HUES64 (cell line): ENCODE data around the gene EPHB2.

Experiments used
- H3K27ac ChIP-seq: 2 replicates; pipeline ENCODE4 v1.7.0; 2013; ENCODE audit warnings: low read depth, low read length, inconsistent platforms
- H3K27me3 ChIP-seq: 2 replicates; pipeline ENCODE4 v1.6.1; 2013; ENCODE audit warnings: mild to moderate bottlenecking, low read length; ENCODE audit not compliant: insufficient read depth
- H3K36me3 ChIP-seq: 2 replicates; pipeline ENCODE4 v1.6.1; 2013; ENCODE audit warnings: mild to moderate bottlenecking, low read length; ENCODE audit not compliant: insufficient read depth
- H3K4me1 ChIP-seq: 2 replicates; pipeline ENCODE4 v1.6.1; 2013; ENCODE audit warnings: mild to moderate bottlenecking, low read length, moderate library complexity; ENCODE audit not compliant: insufficient read depth
- H3K4me3 ChIP-seq: 2 replicates; pipeline ENCODE4 v1.5.1; 2013; ENCODE audit warnings: mild to moderate bottlenecking, low read length, moderate library complexity
- H3K9ac ChIP-seq: 2 replicates; pipeline ENCODE4 v1.6.1; 2013; ENCODE audit warnings: mild to moderate bottlenecking, low read depth, low read length
- H3K9me3 ChIP-seq: 2 replicates; pipeline ENCODE4 v1.6.1; 2013; ENCODE audit warnings: low read depth, low read length; ENCODE audit not compliant: insufficient read depth
- WGBS: fragments of 150-250, 120-280 bp; methylation state at CpG from one replicate; pipeline ENCODE4 v1.1.7; 2013; ENCODE audit warnings: missing lambda C conversion rate; 5-methylcytosine and 5-hydroxymethylcytosine counted together

Gene EPHB2

GRCh38 chr1:22786101-22786500, 75.5 kb downstream of the EPHB2 start:
- Histone ChIP-seq H3K4me3 (no peak overlapping the region), H3K36me3 (no peaks in the 10 kb centered on the region), H3K9me3 (no peaks in the 10 kb centered on the region), H3K27me3 (no peaks in the 10 kb centered on the region), H3K4me1 (peaks cover 15% of the 10 kb centered on the region; the same call in 1 of the 2 replicates), H3K9ac (no peak overlapping the region), H3K27ac (no peak overlapping the region)
- 83% methylated on average over 1 of the region's 1 CpG for WGBS

- Histone ChIP-seq H3K27ac (no peak overlapping the region), H3K4me1 (peaks cover 15% of the 10 kb centered on the region; the same call in 1 of the 2 replicates), H3K9me3 (no peaks in the 10 kb centered on the region), H3K36me3 (no peaks in the 10 kb centered on the region), H3K4me3 (no peak overlapping the region), H3K9ac (no peak overlapping the region), H3K27me3 (no peaks in the 10 kb centered on the region)
- 86% methylated on average over 3 of the region's 4 CpGs for WGBS
Observed at GRCh38 chr1:22786719-22787489, 76.3 kb downstream of the EPHB2 start.

- H3K27ac ChIP-seq = no peak overlapping the region
- no peak overlapping the region for H3K9ac ChIP-seq
- WGBS = 88% methylated on average over 2 of the region's 2 CpGs
- H3K9me3 ChIP-seq = no peaks in the 10 kb centered on the region
- no peak overlapping the region for H3K4me3 ChIP-seq
- H3K27me3 ChIP-seq = no peaks in the 10 kb centered on the region
- H3K36me3 ChIP-seq = no peaks in the 10 kb centered on the region
- H3K4me1 ChIP-seq = peaks cover 16% of the 10 kb centered on the region; the same call in 1 of the 2 replicates
Observed at GRCh38 chr1:22787636-22788035, 77.0 kb downstream of the EPHB2 start.

- 91% methylated on average over 2 of the region's 2 CpGs for WGBS
- H3K36me3 ChIP-seq = no peaks in the 10 kb centered on the region
- no peaks in the 10 kb centered on the region for H3K27me3 ChIP-seq
- H3K27ac ChIP-seq = no peak overlapping the region
- no peak overlapping the region for H3K9ac ChIP-seq
- H3K4me1 ChIP-seq = peaks cover 19% of the 10 kb centered on the region; the same call in 1 of the 2 replicates
- no peak overlapping the region for H3K4me3 ChIP-seq
- H3K9me3 ChIP-seq = no peaks in the 10 kb centered on the region
Observed at GRCh38 chr1:22788254-22788661, 77.6 kb downstream of the EPHB2 start.

DNA sequence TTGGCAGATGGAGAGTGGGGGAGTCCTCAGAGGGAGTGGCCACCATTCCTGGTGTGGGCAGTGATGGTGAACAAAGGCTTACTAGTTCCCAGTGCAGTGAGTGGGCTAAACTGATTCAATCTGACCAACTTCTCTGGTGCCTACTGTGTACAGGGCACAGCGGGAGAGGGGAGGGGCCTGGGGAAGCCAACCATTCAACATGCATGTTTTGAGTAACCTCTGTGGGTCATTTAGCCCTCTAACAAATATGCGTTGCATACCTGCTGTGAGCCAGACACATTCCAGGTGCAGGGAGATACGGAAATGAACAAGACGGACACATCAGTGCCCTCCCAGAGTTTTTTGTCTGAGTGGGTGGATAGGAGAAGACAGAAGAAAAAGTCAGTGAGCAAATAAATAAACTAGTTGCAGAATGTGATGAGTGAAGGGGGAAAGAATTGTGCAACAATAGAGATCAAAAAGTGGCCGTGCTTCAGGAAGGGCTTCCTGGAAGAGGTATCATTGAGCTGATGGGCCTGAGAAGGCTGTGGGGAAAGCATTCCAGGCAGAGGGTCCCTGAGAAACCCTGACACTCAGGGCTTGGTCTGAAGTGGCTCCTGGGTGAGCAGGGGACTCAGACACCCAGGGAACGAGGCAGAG, 78.8 kb downstream of the EPHB2 start:
- no peaks in the 10 kb centered on the region for H3K9me3 ChIP-seq
- no peak overlapping the region for H3K27ac ChIP-seq
- no peak overlapping the region for H3K4me3 ChIP-seq
- H3K36me3 ChIP-seq = no peaks in the 10 kb centered on the region
- 83% methylated on average over 6 of the region's 6 CpGs for WGBS
- no peaks in the 10 kb centered on the region for H3K27me3 ChIP-seq
- no peak overlapping the region for H3K9ac ChIP-seq
- H3K4me1 ChIP-seq = peaks cover 22% of the 10 kb centered on the region; the same call in 1 of the 2 replicates

- 83% methylated on average over 13 of the region's 13 CpGs for WGBS
- Histone ChIP-seq H3K4me3 (no peak overlapping the region), H3K9ac (no peak overlapping the region), H3K27ac (no peak overlapping the region), H3K4me1 (peaks cover 28% of the 10 kb centered on the region), H3K27me3 (no peaks in the 10 kb centered on the region), H3K9me3 (no peaks in the 10 kb centered on the region), H3K36me3 (no peaks in the 10 kb centered on the region)
Observed at GRCh38 chr1:22790232-22791008, 79.8 kb downstream of the EPHB2 start.

DNA sequence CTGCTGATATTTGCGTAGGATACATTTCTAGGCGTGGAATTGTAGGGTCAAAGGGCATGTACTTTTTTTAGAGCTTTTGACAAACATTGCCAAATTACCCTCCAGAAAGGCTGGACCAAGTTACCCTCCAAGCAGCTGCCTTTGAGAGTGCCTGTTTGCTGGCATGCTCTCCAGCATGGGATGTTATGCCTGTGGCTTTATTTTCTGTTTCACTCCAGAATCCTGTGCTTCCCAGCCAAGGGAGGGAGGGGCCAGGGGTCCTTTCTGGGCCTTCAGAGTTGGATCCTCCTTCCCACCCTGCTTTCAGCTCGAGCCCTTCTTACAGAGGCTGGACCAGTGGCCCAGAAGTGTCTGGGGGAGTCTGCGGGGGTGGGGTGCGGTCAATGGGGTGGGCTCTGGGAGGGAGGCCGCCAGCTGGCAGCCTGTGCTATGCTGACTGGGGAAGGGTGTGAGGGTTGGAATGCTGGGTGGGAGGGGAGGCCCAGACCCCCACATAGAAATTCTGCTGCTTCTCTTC, 81.2 kb downstream of the EPHB2 start:
- Histone ChIP-seq H3K4me1 (peaks cover 28% of the 10 kb centered on the region), H3K9me3 (no peaks in the 10 kb centered on the region), H3K36me3 (no peaks in the 10 kb centered on the region), H3K4me3 (no peak overlapping the region), H3K27ac (no peak overlapping the region), H3K27me3 (no peaks in the 10 kb centered on the region), H3K9ac (no peak overlapping the region)
- 95% methylated on average over 6 of the region's 6 CpGs for WGBS

DNA sequence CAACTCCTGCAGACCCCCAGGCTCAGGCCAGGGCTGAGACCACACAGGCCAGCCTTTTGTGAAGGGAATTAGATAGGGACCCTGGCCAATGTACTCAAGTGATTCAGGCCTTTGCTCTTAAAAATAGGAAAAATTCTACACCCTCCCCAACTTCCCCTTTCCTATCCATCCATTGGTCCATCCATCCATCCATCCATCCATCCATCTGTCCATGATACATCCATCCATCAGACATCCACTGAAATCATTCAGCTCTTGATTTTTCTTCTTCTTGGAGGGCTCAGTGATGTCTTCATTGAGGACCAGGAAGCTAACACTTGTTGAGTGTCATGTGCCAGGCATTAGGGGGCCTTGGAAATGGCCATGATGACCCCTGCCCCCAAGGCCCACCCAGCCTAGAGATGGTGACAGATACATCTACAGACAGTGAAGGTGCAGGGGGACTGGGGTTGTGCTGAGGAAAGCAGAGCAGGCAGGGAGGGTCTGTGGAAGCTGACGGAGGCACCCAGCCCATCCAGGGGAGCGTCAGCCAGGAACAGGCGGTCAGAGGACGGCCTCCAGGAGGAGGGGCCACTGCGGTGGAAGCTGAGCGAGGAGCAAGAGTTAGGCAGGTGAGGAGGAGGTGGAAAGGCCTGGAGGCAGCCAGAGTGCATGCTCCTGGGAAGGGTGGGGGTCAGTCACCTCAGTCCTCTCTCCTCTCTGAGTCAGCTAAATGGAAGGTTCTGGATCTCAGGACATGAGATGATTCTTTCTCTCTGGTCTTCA, 81.9 kb downstream of the EPHB2 start:
- Histone ChIP-seq H3K27me3 (no peaks in the 10 kb centered on the region), H3K9ac (no peak overlapping the region), H3K9me3 (no peaks in the 10 kb centered on the region), H3K4me3 (no peak overlapping the region), H3K4me1 (peaks cover 28% of the 10 kb centered on the region), H3K36me3 (no peaks in the 10 kb centered on the region), H3K27ac (no peak overlapping the region)
- 49% methylated on average over 6 of the region's 6 CpGs for WGBS

DNA sequence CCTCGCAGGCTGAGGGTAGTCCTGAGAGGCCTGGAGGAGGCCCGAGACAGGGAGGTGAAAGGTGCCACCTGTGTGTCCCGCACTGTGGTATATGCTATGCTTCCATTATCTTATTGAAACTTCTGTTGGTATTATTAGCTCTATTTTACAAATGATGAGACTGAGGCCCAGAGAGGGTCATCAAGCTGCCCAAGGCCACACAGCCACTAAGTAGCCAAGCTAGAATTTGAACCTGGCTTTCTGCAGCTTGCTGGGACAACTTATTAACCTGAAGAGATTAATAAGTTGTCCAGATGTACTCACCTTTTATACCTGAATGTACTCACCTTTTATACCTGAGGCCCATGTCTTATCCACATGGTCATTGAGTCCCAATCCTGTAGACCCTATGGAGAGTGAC, 83.0 kb downstream of the EPHB2 start:
- H3K9ac ChIP-seq = no peak overlapping the region
- no peak overlapping the region for H3K27ac ChIP-seq
- H3K4me3 ChIP-seq = no peak overlapping the region
- no peaks in the 10 kb centered on the region for H3K9me3 ChIP-seq
- peaks cover 28% of the 10 kb centered on the region for H3K4me1 ChIP-seq
- no peaks in the 10 kb centered on the region for H3K27me3 ChIP-seq
- H3K36me3 ChIP-seq = no peaks in the 10 kb centered on the region
- WGBS = 97% methylated on average over 3 of the region's 3 CpGs

DNA sequence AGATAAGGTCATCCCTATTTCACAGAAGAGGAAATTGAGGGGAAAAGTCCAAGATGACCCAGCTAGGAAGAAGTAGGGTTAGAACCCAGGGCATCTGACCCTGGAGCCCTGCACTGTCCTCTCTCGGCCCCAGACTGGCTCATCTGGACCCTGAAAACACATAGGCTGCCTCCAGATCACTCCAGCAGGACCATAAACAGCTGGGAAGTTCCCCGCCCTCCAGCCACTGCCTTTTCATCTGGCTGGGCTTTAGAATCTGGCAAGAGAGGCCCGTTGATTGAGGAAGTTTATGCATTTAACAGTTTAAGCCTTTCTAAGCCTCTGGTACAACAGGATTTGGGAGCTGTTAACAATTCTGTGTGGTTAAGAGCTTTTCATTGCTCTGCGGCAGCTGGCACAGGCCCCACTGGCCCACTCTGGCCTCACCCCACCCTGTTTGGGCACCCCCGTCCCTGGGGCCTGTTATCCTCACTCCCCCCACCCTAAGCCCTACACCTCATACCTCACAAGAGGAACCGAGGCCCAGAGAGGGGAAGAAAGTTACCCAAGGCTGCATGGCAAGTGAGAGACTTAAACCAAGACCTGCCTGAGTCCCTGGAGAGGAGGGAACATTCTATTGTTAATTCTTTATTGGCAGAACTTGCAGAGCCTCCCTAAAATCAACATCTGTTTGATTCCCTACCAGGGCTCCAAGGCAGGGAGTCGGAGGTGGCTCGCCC, 84.2 kb downstream of the EPHB2 start:
- H3K9me3 ChIP-seq = no peaks in the 10 kb centered on the region
- peaks cover 24% of the 10 kb centered on the region for H3K4me1 ChIP-seq
- H3K27me3 ChIP-seq = no peaks in the 10 kb centered on the region
- 69% methylated on average over 8 of the region's 8 CpGs for WGBS
- no peak overlapping the region for H3K4me3 ChIP-seq
- H3K9ac ChIP-seq = no peak overlapping the region
- no peak overlapping the region for H3K27ac ChIP-seq
- no peaks in the 10 kb centered on the region for H3K36me3 ChIP-seq
